H9 (cell line): ENCODE measurements around the gene BTN1A1. TPM values are rescaled to one million over a fixed set of nuclear protein-coding genes. Genes with fewer than 3 reads are reported as not detected.

Source experiments
- DNase-seq: peaks from one replicate; pipeline ENCODE4 v3.0.0-alpha.2; 2017
- H2AFZ ChIP-seq: one replicate; pipeline ENCODE4 v1.6.1; 2013; ENCODE audit warnings: mild to moderate bottlenecking, low read length, control low read depth, moderate library complexity
- H2AK5ac ChIP-seq: 2 replicates; pipeline ENCODE4 v1.6.1; 2013; ENCODE audit warnings: low read length, control low read depth, mixed read lengths; ENCODE audit not compliant: insufficient read length
- H2BK120ac ChIP-seq: one replicate; pipeline ENCODE4 v1.6.1; 2013; ENCODE audit warnings: low read depth, mild to moderate bottlenecking, low read length, control low read depth, inconsistent platforms; ENCODE audit not compliant: poor library complexity, severe bottlenecking
- H2BK12ac ChIP-seq: 2 replicates; pipeline ENCODE4 v1.6.1; 2013; ENCODE audit warnings: low read length, control low read depth, mixed read lengths, low read depth; ENCODE audit not compliant: insufficient read length
- H2BK15ac ChIP-seq: 2 replicates; pipeline ENCODE4 v1.6.1; 2013; ENCODE audit warnings: low read depth, low read length, control low read depth
- H2BK20ac ChIP-seq: one replicate; pipeline ENCODE4 v1.6.1; 2013; ENCODE audit warnings: low read depth, mild to moderate bottlenecking, low read length, control low read depth, inconsistent platforms; ENCODE audit not compliant: poor library complexity, severe bottlenecking
- H2BK5ac ChIP-seq: 2 replicates; pipeline ENCODE4 v1.6.1; 2013; ENCODE audit warnings: low read length, control low read depth, mixed read lengths; ENCODE audit not compliant: insufficient read length
- H3K14ac ChIP-seq: 2 replicates; pipeline ENCODE4 v1.6.1; 2013; ENCODE audit warnings: low read length, control low read depth; ENCODE audit not compliant: insufficient read depth
- H3K18ac ChIP-seq: 2 replicates; pipeline ENCODE4 v1.6.1; 2013; ENCODE audit warnings: low read depth, mild to moderate bottlenecking, mixed read lengths, low read length, control low read depth; ENCODE audit not compliant: insufficient read length
- H3K23ac ChIP-seq: 2 replicates; pipeline ENCODE4 v1.6.1; 2013; ENCODE audit warnings: low read length, control low read depth, mixed read lengths, low read depth; ENCODE audit not compliant: insufficient read length
- H3K23me2 ChIP-seq: 2 replicates; pipeline ENCODE4 v1.6.1; 2013; ENCODE audit warnings: low read depth, mild to moderate bottlenecking, mixed read lengths, low read length, control low read depth; ENCODE audit not compliant: insufficient read length, poor library complexity, severe bottlenecking
- H3K27ac ChIP-seq: 2 replicates; pipeline ENCODE4 v1.5.1; 2013; ENCODE audit warnings: low read length, control low read depth, mixed read lengths, low read depth; ENCODE audit not compliant: insufficient read length
- H3K27me3 ChIP-seq: 2 replicates; pipeline ENCODE4 v1.6.1; 2013; ENCODE audit warnings: low read length, control low read depth, inconsistent platforms; ENCODE audit not compliant: insufficient read depth
- H3K4ac ChIP-seq: 2 replicates; pipeline ENCODE4 v1.6.1; 2013; ENCODE audit warnings: low read depth, mild to moderate bottlenecking, control low read depth, inconsistent platforms, low read length, moderate library complexity
- H3K4me1 ChIP-seq: 2 replicates; pipeline ENCODE4 v1.6.1; 2013; ENCODE audit warnings: low read length, control low read depth, inconsistent platforms; ENCODE audit not compliant: insufficient read depth
- H3K4me2 ChIP-seq: 2 replicates; pipeline ENCODE4 v1.6.1; 2013; ENCODE audit warnings: low read length, control low read depth, mixed read lengths; ENCODE audit not compliant: insufficient read length, insufficient read depth
- H3K56ac ChIP-seq: 2 replicates; pipeline ENCODE4 v1.6.1; 2013; ENCODE audit warnings: low read depth, mild to moderate bottlenecking, mixed read lengths, low read length, control low read depth; ENCODE audit not compliant: insufficient read length
- H3K79me1 ChIP-seq: 2 replicates; pipeline ENCODE4 v1.6.1; 2013; ENCODE audit warnings: low read depth, mild to moderate bottlenecking, moderate library complexity, low read length, control low read depth, inconsistent platforms; ENCODE audit not compliant: insufficient read depth, poor library complexity, severe bottlenecking
- H3K79me2 ChIP-seq: 2 replicates; pipeline ENCODE4 v1.6.1; 2013; ENCODE audit warnings: low read length, control low read depth, inconsistent platforms; ENCODE audit not compliant: insufficient read depth
- H3K9ac ChIP-seq: 2 replicates; pipeline ENCODE4 v1.6.1; 2013; ENCODE audit warnings: low read length, control low read depth, mixed read lengths; ENCODE audit not compliant: insufficient read length; ENCODE audit errors: extremely low read depth
- H3K9me3 ChIP-seq: one replicate; pipeline ENCODE4 v1.6.1; 2013; ENCODE audit warnings: low read depth, low read length, inconsistent platforms; ENCODE audit not compliant: control insufficient read depth
- H3T11ph ChIP-seq: one replicate; pipeline ENCODE4 v1.6.1; 2013; ENCODE audit warnings: mild to moderate bottlenecking, low read length, control low read depth, inconsistent platforms
- H4K20me1 ChIP-seq: one replicate; pipeline ENCODE4 v1.6.1; 2013; ENCODE audit not compliant: control insufficient read depth, insufficient read length, insufficient read depth
- H4K5ac ChIP-seq: 2 replicates; pipeline ENCODE4 v1.6.1; 2013; ENCODE audit warnings: low read depth, mild to moderate bottlenecking, mixed read lengths, low read length, control low read depth; ENCODE audit not compliant: insufficient read length
- H4K8ac ChIP-seq: replicated peaks from 2 replicates; pipeline ENCODE4 v1.6.1; 2013; ENCODE audit warnings: low read length, control low read depth, mixed read lengths, low read depth; ENCODE audit not compliant: insufficient read length
- H4K91ac ChIP-seq: 2 replicates; pipeline ENCODE4 v1.6.1; 2013; ENCODE audit warnings: low read depth, mild to moderate bottlenecking, moderate library complexity, mixed read lengths, low read length, control low read depth; ENCODE audit not compliant: insufficient read length
- H3K27ac Mint-ChIP-seq, 3 experiments: 2 replicates in 2 of 3; 3 replicates in 1 of 3; pipeline ENCODE4 v1.8.0; 2020 to 2021; ENCODE audit warnings: mixed read lengths in 3 of 3, mild to moderate bottlenecking in 1 of 3, moderate library complexity in 1 of 3
- H3K27me3 Mint-ChIP-seq: 2 replicates; pipeline ENCODE4 v1.8.0; 2021; ENCODE audit warnings: low read depth, mild to moderate bottlenecking, moderate library complexity, mixed read lengths
- H3K36me3 Mint-ChIP-seq, 3 experiments: 2 replicates in 2 of 3; 3 replicates in 1 of 3; pipeline ENCODE4 v1.8.0; 2020 to 2021; ENCODE audit warnings: low read depth in 3 of 3, mixed read lengths in 3 of 3; ENCODE audit not compliant: insufficient read depth in 1 of 3
- H3K4me1 Mint-ChIP-seq, 2 experiments: 2 replicates each; pipeline ENCODE4 v1.8.0; 2020; ENCODE audit warnings: mixed read lengths in 2 of 2
- H3K4me3 Mint-ChIP-seq, 2 experiments: 2 replicates in 1 of 2; 3 replicates in 1 of 2; pipeline ENCODE4 v1.8.0; 2020 to 2021; ENCODE audit warnings: mild to moderate bottlenecking in 2 of 2, mixed read lengths in 2 of 2, moderate library complexity in 1 of 2
- H3K9me3 Mint-ChIP-seq, 2 experiments: 2 replicates in 1 of 2; 3 replicates in 1 of 2; pipeline ENCODE4 v1.8.0; 2020; ENCODE audit warnings: mild to moderate bottlenecking in 2 of 2, mixed read lengths in 2 of 2, moderate library complexity in 1 of 2
- WGBS: extraction: QIAGEN DNeasy Blood & Tissue Kit; methylation state at CpG from one replicate; pipeline ENCODE4 v1.1.7; 2013; ENCODE audit warnings: missing lambda C conversion rate, low lambda C conversion rate, mixed read lengths; ENCODE audit not compliant: insufficient read length; ENCODE audit errors: extremely low coverage; 5-methylcytosine and 5-hydroxymethylcytosine counted together
- total RNA-seq: library from RNA; stranded (reverse); gene quantifications from 2 replicates; pipeline ENCODE4 v1.2.1, GENCODE V29; 2021
- TF ChIP-seq, protein P1 (sequence below): fragments of 200-600 bp; sonication (generic); conservative IDR thresholded peaks from 3 replicates; pipeline ENCODE4 v1.8.0; 2021; ENCODE audit warnings: antibody characterized with exemption, mild to moderate bottlenecking

BTN1A1 gene
- total RNA-seq, 1 experiment from 2014 or later, result 0.15 TPM

DNA sequence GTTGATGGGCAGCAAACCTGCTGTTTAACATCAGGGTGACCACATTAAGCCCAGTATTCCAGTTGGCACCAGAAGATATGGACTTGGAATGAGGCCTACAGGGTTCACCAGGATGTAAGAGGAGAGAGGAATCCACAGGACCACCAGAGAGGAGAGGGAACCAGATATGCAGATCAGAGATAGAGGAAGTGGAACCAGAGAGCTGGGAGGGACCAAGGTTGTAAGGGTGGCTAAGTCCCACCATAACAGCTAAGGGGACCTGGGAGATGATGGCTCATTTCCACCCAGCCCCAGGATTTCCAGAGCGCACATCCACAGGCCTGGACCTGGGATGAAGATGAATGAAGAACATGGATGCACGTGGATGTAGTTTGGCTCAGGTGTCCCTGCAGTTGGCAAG lies 31.3 kb upstream of the BTN1A1 start:
- TF ChIP-seq, protein P1, sequence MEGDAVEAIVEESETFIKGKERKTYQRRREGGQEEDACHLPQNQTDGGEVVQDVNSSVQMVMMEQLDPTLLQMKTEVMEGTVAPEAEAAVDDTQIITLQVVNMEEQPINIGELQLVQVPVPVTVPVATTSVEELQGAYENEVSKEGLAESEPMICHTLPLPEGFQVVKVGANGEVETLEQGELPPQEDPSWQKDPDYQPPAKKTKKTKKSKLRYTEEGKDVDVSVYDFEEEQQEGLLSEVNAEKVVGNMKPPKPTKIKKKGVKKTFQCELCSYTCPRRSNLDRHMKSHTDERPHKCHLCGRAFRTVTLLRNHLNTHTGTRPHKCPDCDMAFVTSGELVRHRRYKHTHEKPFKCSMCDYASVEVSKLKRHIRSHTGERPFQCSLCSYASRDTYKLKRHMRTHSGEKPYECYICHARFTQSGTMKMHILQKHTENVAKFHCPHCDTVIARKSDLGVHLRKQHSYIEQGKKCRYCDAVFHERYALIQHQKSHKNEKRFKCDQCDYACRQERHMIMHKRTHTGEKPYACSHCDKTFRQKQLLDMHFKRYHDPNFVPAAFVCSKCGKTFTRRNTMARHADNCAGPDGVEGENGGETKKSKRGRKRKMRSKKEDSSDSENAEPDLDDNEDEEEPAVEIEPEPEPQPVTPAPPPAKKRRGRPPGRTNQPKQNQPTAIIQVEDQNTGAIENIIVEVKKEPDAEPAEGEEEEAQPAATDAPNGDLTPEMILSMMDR, result no peak
- H3K23ac ChIP-seq, result no peak overlapping the region
- no peaks in the 10 kb centered on the region for H3K79me1 ChIP-seq
- H4K5ac ChIP-seq, result no peak overlapping the region
- H3K18ac ChIP-seq, result no peak overlapping the region
- H3T11ph ChIP-seq, result no peak overlapping the region
- DNase-seq, result no peak
- H3K56ac ChIP-seq, result no peak overlapping the region
- no peak overlapping the region for H2BK5ac ChIP-seq
- H3K27ac ChIP-seq, result no peak overlapping the region
- H3K9ac ChIP-seq, result no peak overlapping the region
- H4K91ac ChIP-seq, result no peak overlapping the region
- no peak overlapping the region for H3K4me3 Mint-ChIP-seq
- H2AFZ ChIP-seq, result no peak overlapping the region
- H2BK20ac ChIP-seq, result no peak overlapping the region
- H2BK120ac ChIP-seq, result no peak overlapping the region
- H3K4me2 ChIP-seq, result no peak overlapping the region
- no peak overlapping the region for H2BK15ac ChIP-seq
- H4K8ac ChIP-seq, result no peak overlapping the region
- H3K27me3 Mint-ChIP-seq, result peaks cover 1% of the 10 kb centered on the region
- H2BK12ac ChIP-seq, result no peak overlapping the region
- no peaks in the 10 kb centered on the region for H4K20me1 ChIP-seq
- no peak overlapping the region for H3K14ac ChIP-seq
- peaks cover 7% of the 10 kb centered on the region for H3K9me3 ChIP-seq
- no peak overlapping the region for H2AK5ac ChIP-seq
- H3K79me2 ChIP-seq, result no peaks in the 10 kb centered on the region
- peaks cover 43 to 77% (median 66%) of the 10 kb centered on the region in 3 experiments for H3K36me3 Mint-ChIP-seq
- peaks cover 0 to 3% of the 10 kb centered on the region in 2 experiments; a peak in 3 of 5 replicates for H3K9me3 Mint-ChIP-seq
- peaks cover 2 to 4% of the 10 kb centered on the region in 2 experiments for H3K4me1 Mint-ChIP-seq
- no peak overlapping the region for H3K4ac ChIP-seq
- no peaks in the 10 kb centered on the region for H3K4me1 ChIP-seq
- no peak overlapping the region for H3K27ac Mint-ChIP-seq
- H3K23me2 ChIP-seq, result no peaks in the 10 kb centered on the region
- no peaks in the 10 kb centered on the region for H3K27me3 ChIP-seq
- WGBS, result no CpG with 5 or more reads among the region's 2 CpGs
